Measurements from ENCODE around the gene MESP2. TPM values are rescaled to one million over a fixed set of nuclear protein-coding genes. Genes with fewer than 3 reads are reported as not detected.

The MESP2 gene
- total RNA-seq, 1 experiment from 2014 or later = not detected

- in situ Hi-C loops (cut with HindIII; ENCODE audit: low sequenced_read_pairs) = loop anchor here (25.0 kb wide), 1 partner anchor 108 kb away; no protein-coding TSS in a partner anchor
Observed at GRCh38 chr15:89753855-89754254, 22.3 kb upstream of the MESP2 start.

GRCh38 chr15:89754361-89755154 is 21.6 kb upstream of the MESP2 start:
- DNase-seq (ENCODE audit: low spot score) = no peak
- in situ Hi-C loops (cut with HindIII; ENCODE audit: low sequenced_read_pairs) = loop anchor here (25.0 kb wide), 1 partner anchor 108 kb away; no protein-coding TSS in a partner anchor

More at GRCh38 chr15:89753855-89754254, 22.3 kb upstream of the MESP2 start:
- no peak for DNase-seq (ENCODE audit: low spot score)

GRCh38 chr15:89755701-89756100 is 20.4 kb upstream of the MESP2 start:
- in situ Hi-C loops (cut with HindIII; ENCODE audit: low sequenced_read_pairs) = loop anchor here (25.0 kb wide), 1 partner anchor 107 kb away; no protein-coding TSS in a partner anchor
- DNase-seq (ENCODE audit: low spot score) = no peak

- no peak for DNase-seq (ENCODE audit: low spot score)
- in situ Hi-C loops (cut with HindIII; ENCODE audit: low sequenced_read_pairs) = loop anchor here (25.0 kb wide), 1 partner anchor 105 kb away; no protein-coding TSS in a partner anchor
Observed at GRCh38 chr15:89756897-89757296, 19.2 kb upstream of the MESP2 start.

- DNase-seq (ENCODE audit: low spot score) = no peak
- in situ Hi-C loops (cut with HindIII; ENCODE audit: low sequenced_read_pairs) = loop anchor here (25.0 kb wide), 1 partner anchor 104 kb away; no protein-coding TSS in a partner anchor
Observed at GRCh38 chr15:89758283-89758682, 17.8 kb upstream of the MESP2 start.

GRCh38 chr15:89758981-89759380 is 17.2 kb upstream of the MESP2 start:
- in situ Hi-C loops (cut with HindIII; ENCODE audit: low sequenced_read_pairs) = loop anchor here (25.0 kb wide), 1 partner anchor 103 kb away; no protein-coding TSS in a partner anchor
- DNase-seq (ENCODE audit: low spot score) = no peak

- no peak for DNase-seq (ENCODE audit: low spot score)
- in situ Hi-C loops (cut with HindIII; ENCODE audit: low sequenced_read_pairs) = loop anchor here (25.0 kb wide), 1 partner anchor 102 kb away; no protein-coding TSS in a partner anchor
Observed at GRCh38 chr15:89759835-89760234, 16.3 kb upstream of the MESP2 start.

GRCh38 chr15:89760303-89761008 is 15.7 kb upstream of the MESP2 start:
- in situ Hi-C loops (cut with HindIII; ENCODE audit: low sequenced_read_pairs) = loop anchor here (25.0 kb wide), 1 partner anchor 102 kb away; no protein-coding TSS in a partner anchor
- DNase-seq (ENCODE audit: low spot score) = peak; percentile 43

- in situ Hi-C loops (cut with HindIII; ENCODE audit: low sequenced_read_pairs) = loop anchor here (25.0 kb wide), 1 partner anchor 101 kb away; no protein-coding TSS in a partner anchor
Observed at GRCh38 chr15:89761009-89761831, 14.9 kb upstream of the MESP2 start.

GRCh38 chr15:89761929-89762328 is 14.2 kb upstream of the MESP2 start:
- in situ Hi-C loops (cut with HindIII; ENCODE audit: low sequenced_read_pairs) = loop anchor here (25.0 kb wide), 1 partner anchor 100 kb away; no protein-coding TSS in a partner anchor
- DNase-seq (ENCODE audit: low spot score) = no peak

More at GRCh38 chr15:89761009-89761831, 14.9 kb upstream of the MESP2 start:
- no peak for DNase-seq (ENCODE audit: low spot score)

- no peak for DNase-seq (ENCODE audit: low spot score)
- in situ Hi-C loops (cut with HindIII; ENCODE audit: low sequenced_read_pairs) = loop anchor here (25.0 kb wide), 1 partner anchor 97 kb away; no protein-coding TSS in a partner anchor
Observed at GRCh38 chr15:89765694-89766093, 10.4 kb upstream of the MESP2 start.

GRCh38 chr15:89766357-89767311 is 9.5 kb upstream of the MESP2 start:
- no peak for DNase-seq (ENCODE audit: low spot score)
- in situ Hi-C loops (cut with HindIII; ENCODE audit: low sequenced_read_pairs) = loop anchor here (25.0 kb wide), 1 partner anchor 96 kb away; no protein-coding TSS in a partner anchor

- DNase-seq (ENCODE audit: low spot score) = no peak
- in situ Hi-C loops (cut with HindIII; ENCODE audit: low sequenced_read_pairs) = loop anchor here (25.0 kb wide), 1 partner anchor 95 kb away; no protein-coding TSS in a partner anchor
Observed at GRCh38 chr15:89767411-89767915, 8.7 kb upstream of the MESP2 start.

- in situ Hi-C loops (cut with HindIII; ENCODE audit: low sequenced_read_pairs) = loop anchor here (25.0 kb wide), 1 partner anchor 94 kb away; no protein-coding TSS in a partner anchor
Observed at GRCh38 chr15:89768071-89768500, 8.0 kb upstream of the MESP2 start.

GRCh38 chr15:89769366-89769765 is 6.8 kb upstream of the MESP2 start:
- in situ Hi-C loops (cut with HindIII; ENCODE audit: low sequenced_read_pairs) = loop anchor here (25.0 kb wide), 1 partner anchor 93 kb away; no protein-coding TSS in a partner anchor
- DNase-seq (ENCODE audit: low spot score) = no peak

More at GRCh38 chr15:89768071-89768500, 8.0 kb upstream of the MESP2 start:
- DNase-seq (ENCODE audit: low spot score) = no peak

GRCh38 chr15:89770041-89770440 is 6.1 kb upstream of the MESP2 start:
- in situ Hi-C loops (cut with HindIII; ENCODE audit: low sequenced_read_pairs) = loop anchor here (25.0 kb wide), 1 partner anchor 92 kb away; no protein-coding TSS in a partner anchor
- DNase-seq (ENCODE audit: low spot score) = no peak

All from G401 (cell line).